IMR-90 (cell line): Measurements from ENCODE around the gene LRRC9. TPM values are rescaled to one million over a fixed set of nuclear protein-coding genes. Genes with fewer than 3 reads are reported as not detected.

Experiments
- ATAC-seq: fragments of 200-7000 bp; cut with Tn5 transposase; 2 replicates; pipeline ENCODE4 v1.9.1; 2020; ENCODE audit warnings: low read depth, mild to moderate bottlenecking, moderate library complexity
- BruUV-seq: library from RNA; stranded (reverse); fragments of 400-500 nt; replicated peaks from 2 replicates; lab custom pipeline; 2021; lab: Mats Ljungman, UMichigan
- CTCF ChIA-PET: fragments of 300-600 bp; formaldehyde crosslinking; extraction: SDS; loops from one replicate; lab custom pipeline; 2021; ENCODE audit warnings: antibody characterized with exemption; lab: Yijun Ruan, JAX
- POLR2A ChIA-PET: fragments of 300-600 bp; sonication (Branson Sonifier 250); formaldehyde crosslinking; loops from one replicate; lab custom pipeline; 2022; ENCODE audit warnings: antibody characterized with exemption; ENCODE audit not compliant: unreplicated experiment; lab: Charles Lee
- DNase-seq: peaks from one replicate; pipeline ENCODE4 v3.0.0; 2013
- H2AFZ ChIP-seq: replicated peaks from 2 replicates; pipeline ENCODE3; 2013; ENCODE audit warnings: low read length, mild to moderate bottlenecking; ENCODE audit not compliant: poor library complexity
- H2AK5ac ChIP-seq: 2 replicates; pipeline ENCODE4 v1.6.1; 2013; ENCODE audit warnings: low read depth, low read length, inconsistent platforms
- H2AK9ac ChIP-seq: replicated peaks from 2 replicates; pipeline ENCODE3; 2013; ENCODE audit warnings: mild to moderate bottlenecking, low read depth, low read length, moderate library complexity; ENCODE audit not compliant: poor library complexity
- H2BK120ac ChIP-seq: 2 replicates; pipeline ENCODE4 v1.6.1; 2013; ENCODE audit warnings: low read depth, low read length, inconsistent platforms
- H2BK15ac ChIP-seq: 3 replicates; pipeline ENCODE4 v1.6.1; 2013; ENCODE audit warnings: low read depth, low read length, inconsistent platforms
- H2BK20ac ChIP-seq: 2 replicates; pipeline ENCODE4 v1.6.1; 2013; ENCODE audit warnings: low read depth, mild to moderate bottlenecking, inconsistent platforms, low read length, moderate library complexity
- H2BK5ac ChIP-seq: 2 replicates; pipeline ENCODE4 v1.6.1; 2013; ENCODE audit warnings: mild to moderate bottlenecking, low read depth, low read length, inconsistent platforms; ENCODE audit not compliant: poor library complexity, severe bottlenecking
- H3K14ac ChIP-seq: replicated peaks from 2 replicates; pipeline ENCODE4 v1.6.1; 2013; ENCODE audit warnings: low read depth, low read length, inconsistent platforms
- H3K18ac ChIP-seq: 2 replicates; pipeline ENCODE4 v1.6.1; 2013; ENCODE audit warnings: low read depth, low read length, control low read depth
- H3K23ac ChIP-seq: 2 replicates; pipeline ENCODE4 v1.6.1; 2013; ENCODE audit warnings: low read depth, low read length, inconsistent platforms
- H3K27ac ChIP-seq: 2 replicates; pipeline ENCODE4 v1.5.1; 2013; ENCODE audit warnings: mild to moderate bottlenecking, control low read depth, low read length; ENCODE audit not compliant: insufficient read depth
- H3K27me3 ChIP-seq: 2 replicates; pipeline ENCODE4 v1.6.1; 2013; ENCODE audit warnings: low read length; ENCODE audit not compliant: control insufficient read depth, insufficient read depth
- H3K36me3 ChIP-seq: 2 replicates; pipeline ENCODE4 v1.6.1; 2013; ENCODE audit warnings: low read length, mixed read lengths; ENCODE audit not compliant: control insufficient read depth, insufficient read depth
- H3K4ac ChIP-seq: 2 replicates; pipeline ENCODE4 v1.6.1; 2013; ENCODE audit warnings: low read depth, low read length, inconsistent platforms
- H3K4me1 ChIP-seq: 2 replicates; pipeline ENCODE4 v1.6.1; 2013; ENCODE audit warnings: low read length, mixed read lengths; ENCODE audit not compliant: control insufficient read depth, insufficient read depth
- H3K4me2 ChIP-seq: 2 replicates; pipeline ENCODE4 v1.6.1; 2013; ENCODE audit warnings: low read depth, mild to moderate bottlenecking, control low read depth, low read length, moderate library complexity
- H3K4me3 ChIP-seq: 2 replicates; pipeline ENCODE4 v1.5.1; 2013; ENCODE audit warnings: low read depth, mild to moderate bottlenecking, control low read depth, low read length, moderate library complexity; ENCODE audit not compliant: insufficient read depth
- H3K56ac ChIP-seq: 2 replicates; pipeline ENCODE4 v1.6.1; 2013; ENCODE audit warnings: low read length, inconsistent platforms; ENCODE audit not compliant: insufficient read depth; ENCODE audit errors: extremely low read depth
- H3K79me1 ChIP-seq, 2 experiments: 2 replicates each; pipeline ENCODE4 v1.6.1; 2013; ENCODE audit warnings: low read length in 2 of 2, inconsistent platforms in 1 of 2, low read depth in 1 of 2
- H3K9ac ChIP-seq: 2 replicates; pipeline ENCODE4 v1.6.1; 2013; ENCODE audit warnings: low read depth, low read length, control low read depth
- H3K9me1 ChIP-seq: 2 replicates; pipeline ENCODE4 v1.6.1; 2013; ENCODE audit warnings: low read length, inconsistent platforms; ENCODE audit not compliant: insufficient read depth
- H3K9me3 ChIP-seq: 2 replicates; pipeline ENCODE4 v1.6.1; 2013; ENCODE audit warnings: low read length; ENCODE audit not compliant: control insufficient read depth, insufficient read depth
- H4K20me1 ChIP-seq: 2 replicates; pipeline ENCODE4 v1.6.1; 2013; ENCODE audit warnings: low read length, inconsistent platforms; ENCODE audit not compliant: insufficient read depth
- H4K5ac ChIP-seq: 2 replicates; pipeline ENCODE4 v1.6.1; 2013; ENCODE audit warnings: mild to moderate bottlenecking, low read depth, low read length, control low read depth
- H4K8ac ChIP-seq, 2 experiments: 2 replicates each; pipeline ENCODE4 v1.6.1; 2013; ENCODE audit warnings: low read depth in 2 of 2, low read length in 2 of 2, control low read depth in 1 of 2, inconsistent platforms in 1 of 2
- H4K91ac ChIP-seq: 2 replicates; pipeline ENCODE4 v1.6.1; 2013; ENCODE audit warnings: low read depth, low read length, inconsistent platforms; ENCODE audit not compliant: insufficient read depth
- BHLHE40 ChIP-seq: fragments of 150-350 bp; IDR thresholded peaks from 2 replicates; pipeline ENCODE4 v1.6.1; 2016; ENCODE audit warnings: mild to moderate bottlenecking, low read depth, low read length
- FOS ChIP-seq: fragments of 150-350 bp; IDR thresholded peaks from 2 replicates; pipeline ENCODE4 v1.6.1; 2016; ENCODE audit warnings: low read depth, low read length
- MXI1 ChIP-seq: IDR thresholded peaks from 2 replicates; pipeline ENCODE4 v1.6.1; 2012; ENCODE audit warnings: low read depth, mild to moderate bottlenecking, low read length, moderate library complexity, borderline replicate concordance
- RAD21 ChIP-seq: IDR thresholded peaks from 2 replicates; pipeline ENCODE4 v1.6.1; 2012; ENCODE audit warnings: low read length, improper control_type of control experiment
- SMC3 ChIP-seq: fragments of 150-350 bp; IDR thresholded peaks from 2 replicates; pipeline ENCODE4 v1.6.1; 2016; ENCODE audit warnings: low read depth, mild to moderate bottlenecking, antibody characterized with exemption, low read length, moderate library complexity
- WGBS, 2 experiments: methylation state at CpG; one replicate each; pipeline versions ENCODE4 v1.1.5 to v1.1.7; 2013; ENCODE audit warnings: missing lambda C conversion rate in 2 of 2; ENCODE audit not compliant: insufficient read length in 1 of 2; ENCODE audit errors: extremely low coverage in 2 of 2; 5-methylcytosine and 5-hydroxymethylcytosine counted together
- dilution Hi-C: fragments of 300-500 bp; cut with HindIII; formaldehyde crosslinking; loops from one replicate; pipeline ENCODE4 v1.14.3; 2018; ENCODE audit warnings: low sequenced_read_pairs; ENCODE audit not compliant: unreplicated experiment
- in situ Hi-C: fragments of 300-500 bp; cut with MboI; formaldehyde crosslinking; loops from 3 replicates; pipeline ENCODE4 v1.14.3; 2019; ENCODE audit warnings: low sequenced_read_pairs, inconsistent platforms, mixed read lengths
- intact Hi-C: fragments of 100-400 bp; cut with micrococcal nuclease; formaldehyde crosslinking; loops from 2 replicates; pipeline ENCODE4 v1.10.0; 2022
- polyA plus RNA-seq, 3 experiments: library from polyadenylated mRNA; depleted of rRNA; stranded (reverse); fragments of >200 nt; gene quantifications; 2 replicates each; pipeline ENCODE4 v1.2.3, GENCODE V29; 2012; ENCODE audit warnings: low replicate concordance in 1 of 3
- total RNA-seq: library from RNA; depleted of rRNA; stranded (reverse); fragments of >200 nt; gene quantifications from 2 replicates; pipeline ENCODE4 v1.2.3, GENCODE V29; 2012
- TF ChIP-seq, protein P1 (sequence below): conservative IDR thresholded peaks from 2 replicates; pipeline ENCODE4 v1.5.1; 2012; ENCODE audit warnings: mild to moderate bottlenecking, low read depth, low read length, improper control_type of control experiment

The LRRC9 gene
- total and polyA plus RNA-seq, 2 of the 4 experiments (the other 2 are of a cell fraction): not detected

DNA sequence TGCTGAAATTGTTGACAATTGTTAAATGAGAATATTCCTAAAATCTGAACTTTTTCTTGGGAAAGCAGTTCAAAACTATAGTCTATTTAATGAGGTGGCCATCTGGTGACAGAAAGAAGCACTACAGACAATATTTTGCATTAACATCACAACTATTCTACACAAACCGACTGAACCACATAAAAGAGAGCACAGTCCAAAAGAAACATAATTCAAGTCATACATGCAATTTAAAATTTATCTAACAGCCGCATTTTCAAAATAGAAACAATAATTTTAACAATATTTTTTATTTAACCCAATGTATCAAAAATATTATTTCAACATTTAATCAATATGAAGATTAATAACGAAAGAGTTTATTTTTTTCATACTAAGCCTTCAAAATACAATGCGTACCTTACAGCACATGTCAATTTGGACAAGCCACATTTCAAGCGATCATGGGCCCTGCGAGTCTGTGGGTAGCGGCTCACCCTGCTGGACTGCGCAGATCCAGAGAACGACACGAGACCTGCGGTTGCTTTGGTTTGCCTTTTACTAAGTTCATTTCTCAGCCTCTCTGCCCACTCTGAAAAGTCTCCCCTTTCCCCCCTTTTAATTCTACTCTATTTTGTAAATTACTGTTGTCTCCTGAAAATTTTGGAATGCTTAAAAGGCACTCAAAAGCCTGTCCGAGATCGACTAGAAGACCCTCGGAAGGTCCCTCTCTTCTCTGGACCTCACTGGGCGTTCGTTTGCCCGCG lies 947 bp upstream of the LRRC9 start:
- Histone ChIP-seq H3K9me3 (no peaks in the 10 kb centered on the region), H2BK20ac (no peak overlapping the region), H3K4me3 (peak overlapping the region; percentile 24; the same call in 1 of the 2 replicates), H4K8ac (no peak overlapping the region), H2BK120ac (no peak overlapping the region), H2BK15ac (no peak overlapping the region), H3K9me1 (no peaks in the 10 kb centered on the region), H3K9ac (no peak overlapping the region), H2AK9ac (no peak overlapping the region), H3K27ac (no peak overlapping the region), H3K14ac (no peak overlapping the region), H4K5ac (no peak overlapping the region), H3K27me3 (peaks cover 21% of the 10 kb centered on the region), H2AFZ (peak overlapping the region; percentile 81), H2BK5ac (no peak overlapping the region), H3K56ac (no peak overlapping the region), H3K36me3 (no peaks in the 10 kb centered on the region), H4K20me1 (no peaks in the 10 kb centered on the region), H3K79me1 (no peaks in the 10 kb centered on the region), H2AK5ac (no peak overlapping the region), H3K18ac (no peak overlapping the region), H3K4me1 (no peaks in the 10 kb centered on the region; the same call in 1 of the 2 replicates), H3K4ac (no peak overlapping the region), H4K91ac (no peak overlapping the region), H3K4me2 (peak overlapping the region; percentile 94), H3K23ac (no peak overlapping the region)
- ATAC-seq (peak; percentile 85), DNase-seq (peak; percentile 18)
- BruUV-seq: no TSS peak
- WGBS, 2 experiments: 3% methylated on average over 6 of the region's 18 CpGs; no CpG with 5 or more reads in 1 of the 2 experiments
- POLR2A ChIA-PET: interaction anchor here (0.6 kb wide), 1 partner anchor 309 kb away, joined by 3 read pairs; no protein-coding TSS in a partner anchor
- TF ChIP-seq, protein P1, sequence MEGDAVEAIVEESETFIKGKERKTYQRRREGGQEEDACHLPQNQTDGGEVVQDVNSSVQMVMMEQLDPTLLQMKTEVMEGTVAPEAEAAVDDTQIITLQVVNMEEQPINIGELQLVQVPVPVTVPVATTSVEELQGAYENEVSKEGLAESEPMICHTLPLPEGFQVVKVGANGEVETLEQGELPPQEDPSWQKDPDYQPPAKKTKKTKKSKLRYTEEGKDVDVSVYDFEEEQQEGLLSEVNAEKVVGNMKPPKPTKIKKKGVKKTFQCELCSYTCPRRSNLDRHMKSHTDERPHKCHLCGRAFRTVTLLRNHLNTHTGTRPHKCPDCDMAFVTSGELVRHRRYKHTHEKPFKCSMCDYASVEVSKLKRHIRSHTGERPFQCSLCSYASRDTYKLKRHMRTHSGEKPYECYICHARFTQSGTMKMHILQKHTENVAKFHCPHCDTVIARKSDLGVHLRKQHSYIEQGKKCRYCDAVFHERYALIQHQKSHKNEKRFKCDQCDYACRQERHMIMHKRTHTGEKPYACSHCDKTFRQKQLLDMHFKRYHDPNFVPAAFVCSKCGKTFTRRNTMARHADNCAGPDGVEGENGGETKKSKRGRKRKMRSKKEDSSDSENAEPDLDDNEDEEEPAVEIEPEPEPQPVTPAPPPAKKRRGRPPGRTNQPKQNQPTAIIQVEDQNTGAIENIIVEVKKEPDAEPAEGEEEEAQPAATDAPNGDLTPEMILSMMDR: peak; percentile 44
- peak; percentile 49; the same call in 1 of the 2 replicates for TF ChIP-seq BHLHE40
- peak; percentile 37; the same call in 1 of the 2 replicates for TF ChIP-seq SMC3
- peak; percentile 24; the same call in 1 of the 2 replicates for TF ChIP-seq RAD21
- no peak for TF ChIP-seq FOS
- TF ChIP-seq MXI1: no peak
- in situ Hi-C loops: no loop called here
- dilution Hi-C loops: no loop called here
- intact Hi-C loops: loop anchor here (1.0 to 5.0 kb wide), 3 partner anchors 212 to 412 kb away; no protein-coding TSS in a partner anchor
- CTCF ChIA-PET: interaction anchor here (0.7 to 1.5 kb wide), 2 partner anchors 20 to 23 kb away, joined by 3 read pairs; no protein-coding TSS in a partner anchor
